Stimulated activated CD8-positive, alpha-beta memory T cell treated with anti-CD3 and anti-CD28 coated beads, Interleukin-2, amount 100 ng/mL, for 1 hour (primary cell): ENCODE measurements around the gene MYH11.
A peak's percentile ranks its signal among the peaks of the same experiment; 100 is the strongest.

Experiments used
- DNase-seq, 2 donors: peaks; one replicate each; pipeline ENCODE4 v3.0.0-alpha.2; 2020; ENCODE audit warnings: low read depth in 2 of 2

The MYH11 gene

DNA sequence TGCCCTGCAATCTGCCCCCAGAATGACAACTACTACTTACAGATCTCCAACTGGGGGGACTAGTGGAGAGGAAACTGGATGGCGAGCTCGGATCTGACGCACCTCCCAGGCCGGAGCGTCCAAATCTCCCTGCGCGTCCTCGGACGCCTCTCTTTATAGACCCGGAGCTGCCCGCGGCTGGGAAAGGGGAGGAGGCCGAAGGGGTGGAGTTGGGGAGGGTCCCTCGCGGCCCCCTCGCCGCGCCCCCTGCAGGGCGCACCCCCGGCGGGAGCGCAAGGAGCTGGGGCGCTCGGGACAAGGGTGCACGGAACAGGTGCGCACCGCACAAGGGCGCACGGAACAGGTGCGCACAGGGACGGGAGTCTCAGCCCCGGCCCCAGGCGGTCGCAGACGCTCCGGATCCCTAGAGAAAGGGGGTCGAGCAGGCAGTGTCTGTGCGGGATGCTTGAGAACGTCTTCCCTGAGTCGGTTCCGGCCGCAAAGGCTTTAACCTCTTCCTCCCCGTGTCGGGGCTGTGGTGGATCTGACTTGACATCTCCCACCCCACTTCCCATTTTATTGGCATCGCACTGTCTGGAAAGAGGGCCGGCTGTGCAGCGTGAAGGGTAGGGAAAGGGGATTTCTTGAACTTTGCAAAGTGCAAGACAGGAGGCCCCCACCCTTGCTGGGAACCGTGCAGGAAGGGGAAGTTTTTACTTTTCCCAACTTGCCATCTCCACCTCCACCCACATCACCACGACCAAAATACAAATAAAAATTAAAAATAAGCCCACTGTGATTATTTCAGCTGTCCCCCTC is at the start of gene MYH11:
MYH11 (minus strand) TSS at position 128 of the 798 bp plus-strand sequence. CDS start 18,776 bp downstream, outside the sequence.
- no peak for DNase-seq

DNA sequence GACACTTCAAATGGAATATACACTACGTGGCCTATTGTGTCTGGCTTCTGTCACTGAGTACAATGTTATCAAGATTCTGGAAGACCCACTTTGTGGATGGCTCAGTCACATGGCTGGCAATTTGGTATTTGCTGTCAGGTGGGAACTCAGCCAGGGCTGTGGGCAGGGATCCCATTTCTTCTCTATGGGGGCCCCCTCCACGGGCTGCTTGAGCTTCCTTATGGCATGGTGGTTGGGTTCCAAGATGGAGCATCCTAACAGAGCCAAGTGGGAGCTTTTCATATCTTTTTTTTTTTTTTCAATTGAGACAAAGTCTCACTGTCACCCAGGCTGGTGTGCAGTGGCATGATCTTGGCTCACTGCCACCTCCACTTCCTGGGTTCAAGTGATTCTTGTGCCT is 49.6 kb upstream of the MYH11 start:
- no peak for DNase-seq

DNA sequence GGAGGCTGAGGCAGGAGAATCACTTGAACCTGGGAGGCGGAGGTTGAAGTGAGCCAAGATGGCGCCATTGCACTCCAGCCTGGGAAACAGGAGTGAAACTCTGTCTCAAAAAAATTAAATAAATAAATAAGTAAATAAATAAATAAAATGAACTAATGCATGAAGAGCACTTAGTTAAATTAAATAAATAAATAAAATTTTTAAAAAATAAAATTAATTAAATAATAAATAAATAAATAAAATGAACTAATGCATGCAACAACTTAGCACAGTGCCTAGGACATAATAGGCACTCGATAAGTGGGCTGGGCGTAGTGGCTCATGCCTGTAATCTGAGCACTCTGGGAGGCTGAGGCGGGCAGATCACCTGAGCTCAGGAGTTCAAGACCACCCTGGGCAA is 47.1 kb upstream of the MYH11 start:
- no peak for DNase-seq

DNA sequence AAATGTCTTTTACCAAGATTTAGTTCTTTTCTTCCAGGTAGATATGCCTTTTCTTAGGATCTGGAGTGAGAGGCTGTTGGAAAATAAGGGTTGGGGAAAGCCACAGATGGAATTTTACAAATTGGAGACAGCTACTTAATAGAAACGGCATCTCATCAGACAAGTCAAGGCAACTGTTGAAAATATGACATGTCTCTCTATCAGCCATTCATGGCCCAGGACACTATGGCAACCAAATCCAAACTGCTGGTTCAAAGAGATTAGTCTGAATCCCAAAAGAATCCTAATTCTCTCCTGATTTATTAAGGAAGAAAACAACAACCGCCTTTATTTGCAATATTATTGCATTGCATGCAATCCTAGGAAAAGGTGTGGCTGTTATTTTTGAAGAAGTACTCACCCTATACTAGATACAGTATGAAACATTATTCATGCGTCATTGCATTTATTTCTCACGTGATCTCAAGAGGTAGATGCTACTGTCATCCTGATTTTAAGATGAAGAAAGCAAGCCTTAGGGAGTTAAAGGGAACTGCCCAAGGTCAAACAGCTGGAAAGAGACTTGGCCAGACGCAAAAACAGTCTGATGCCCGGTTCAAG is 44.2 kb upstream of the MYH11 start:
- no peak for DNase-seq

DNA sequence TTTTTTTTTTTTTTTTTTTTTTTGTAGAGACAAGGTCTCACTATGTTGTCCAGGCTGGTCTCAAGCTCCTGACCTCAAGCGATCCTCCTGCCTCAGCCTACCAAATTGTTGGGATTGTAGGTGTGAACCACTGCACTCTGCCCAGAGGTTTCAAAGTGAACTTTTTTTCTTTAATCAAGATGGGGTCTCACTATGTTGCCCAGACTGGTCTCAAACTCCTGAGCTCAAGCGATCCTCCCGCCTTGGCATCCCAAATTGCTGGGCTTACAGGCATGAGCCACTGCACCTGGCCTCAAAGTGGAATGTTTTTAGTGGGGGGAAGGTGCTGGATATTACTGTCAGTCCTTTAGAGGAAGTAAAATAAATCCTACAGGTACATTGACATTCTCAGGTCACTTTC is 43.5 kb upstream of the MYH11 start:
- no peak for DNase-seq

DNA sequence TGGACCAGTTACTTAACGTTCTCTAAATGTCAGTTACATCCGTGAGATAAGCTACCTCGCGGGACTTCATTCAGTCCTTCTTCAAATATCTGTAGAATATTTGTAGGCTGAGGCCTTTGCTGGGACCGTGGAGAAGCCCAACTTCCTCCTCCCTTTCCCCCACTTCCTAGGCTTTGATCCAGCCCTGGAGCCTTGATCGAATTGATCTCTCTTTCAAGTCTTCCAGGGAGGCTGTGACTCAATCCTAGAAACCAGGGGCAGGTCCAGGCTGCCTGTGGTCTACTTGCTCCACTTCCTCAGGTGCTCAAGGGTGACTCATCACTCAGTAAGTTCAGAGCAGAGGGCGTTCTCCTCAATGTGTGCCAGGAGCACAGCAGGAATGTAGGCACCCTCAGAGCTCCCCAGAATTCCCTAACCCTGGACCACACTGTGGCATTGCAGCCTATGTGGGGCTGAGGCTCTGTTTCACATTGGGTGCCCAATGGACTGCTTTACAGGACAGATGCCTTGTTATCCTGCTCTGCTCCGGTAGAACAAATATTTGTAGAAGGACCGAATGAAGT is 42.8 kb upstream of the MYH11 start:
- no peak for DNase-seq

DNA sequence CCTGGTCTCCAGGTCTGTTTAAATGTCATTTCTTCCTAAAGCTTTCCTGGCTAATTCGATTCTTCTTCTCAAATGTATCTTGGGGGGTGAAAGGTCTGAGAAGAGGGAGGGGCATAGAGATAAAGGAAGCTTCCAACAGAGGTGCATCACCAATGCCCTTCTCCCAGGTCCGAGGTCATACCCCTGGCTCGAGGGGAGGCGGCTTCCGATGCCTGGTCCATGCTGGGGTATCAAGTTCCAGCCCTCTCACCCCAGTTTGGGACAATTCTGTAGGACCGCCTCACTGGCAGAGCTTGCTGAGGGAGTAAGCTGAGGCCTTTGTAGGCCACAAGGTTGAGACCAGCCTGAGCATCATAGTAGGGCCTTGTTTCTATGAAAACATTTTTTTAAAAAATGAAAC is 41.8 kb upstream of the MYH11 start:
- no peak for DNase-seq

DNA sequence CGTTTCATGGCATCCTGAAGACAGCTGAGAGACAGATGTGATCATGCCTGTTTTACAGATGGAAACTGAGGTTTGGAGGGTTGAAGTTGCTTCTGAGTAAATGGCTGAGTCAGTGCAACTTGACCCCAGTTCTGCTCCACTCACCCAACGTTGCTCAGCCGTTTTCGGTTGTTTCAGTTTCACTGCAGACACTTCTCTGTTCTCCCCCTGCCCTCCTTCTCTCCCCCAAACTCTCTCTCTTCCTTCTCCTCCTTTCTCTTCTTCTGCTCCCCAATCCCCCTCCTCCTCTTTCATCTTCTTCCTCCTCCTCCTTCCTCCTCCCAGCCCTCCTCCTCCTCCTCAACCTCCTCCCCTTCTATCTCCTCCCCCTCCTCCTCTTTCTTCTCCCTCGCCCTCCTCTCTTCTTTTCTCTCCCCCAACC is 41.0 kb upstream of the MYH11 start:
- no peak for DNase-seq

DNA sequence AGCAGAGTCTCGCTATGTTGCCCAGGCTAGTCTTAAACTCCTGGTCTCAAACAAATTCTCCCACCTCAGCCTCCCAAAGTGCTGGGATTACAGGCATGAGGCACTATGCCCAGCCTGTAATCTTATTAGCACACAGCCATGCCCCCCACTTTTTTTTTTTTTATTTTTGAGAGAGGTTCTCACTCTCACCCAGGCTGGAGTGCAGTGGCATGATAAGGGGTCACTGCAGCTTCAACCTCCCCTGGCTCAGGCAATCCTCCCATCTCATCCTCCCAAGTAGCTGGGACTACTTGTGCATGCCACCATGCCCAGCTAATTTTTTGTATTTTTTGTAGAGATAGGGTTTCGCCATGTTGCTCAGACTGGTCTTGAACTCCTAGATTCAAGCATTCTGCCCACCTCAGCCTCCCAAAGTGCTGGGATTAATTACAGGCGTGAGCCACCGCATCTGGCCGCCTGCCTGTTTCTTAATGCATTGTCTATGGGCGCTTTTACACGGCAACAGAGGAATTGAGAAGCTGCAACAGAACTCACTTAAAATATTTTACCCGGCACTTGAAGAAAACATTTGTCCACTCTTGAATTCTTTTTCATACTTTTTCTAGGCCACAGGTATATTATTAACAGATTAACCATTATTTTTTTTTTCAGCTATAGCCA is 40.4 kb upstream of the MYH11 start:
- DNase-seq = no peak

DNA sequence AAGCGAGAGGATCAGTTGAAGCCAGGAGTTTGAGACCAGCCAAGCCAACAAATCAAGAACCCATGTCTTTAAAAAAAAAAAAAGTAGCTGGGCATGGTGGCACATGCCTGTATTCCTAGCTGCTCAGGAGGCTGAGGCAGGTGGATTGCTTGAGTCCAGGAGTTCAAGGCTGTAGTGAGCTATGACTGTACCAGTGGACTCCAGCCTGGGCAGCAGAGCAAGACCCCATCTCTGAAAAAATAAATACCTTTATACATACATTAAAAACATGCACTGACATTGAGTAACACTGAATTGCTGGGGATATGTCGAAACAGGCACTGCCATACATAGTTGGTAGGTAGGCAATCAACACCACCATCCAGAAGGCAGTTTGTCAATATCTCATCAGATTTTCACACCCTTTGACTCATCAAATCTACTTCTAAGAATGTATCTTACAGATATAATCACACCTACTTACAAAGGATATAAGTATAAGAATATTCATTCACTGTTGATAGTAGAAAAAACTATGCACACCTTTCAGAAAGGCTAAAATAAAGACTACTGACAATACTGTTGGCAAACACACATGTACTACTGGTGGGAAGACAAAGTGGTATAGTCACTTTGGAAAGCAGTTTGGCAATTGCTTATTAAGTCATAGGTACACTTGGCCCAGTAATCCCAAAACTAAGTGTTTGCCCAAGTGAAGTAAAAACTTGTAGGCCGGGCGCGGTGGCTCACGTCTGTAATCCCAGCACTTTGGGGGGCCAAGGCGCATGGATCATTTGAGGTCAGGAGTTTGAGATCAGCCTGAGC is 37.9 kb upstream of the MYH11 start:
- no peak for DNase-seq

DNA sequence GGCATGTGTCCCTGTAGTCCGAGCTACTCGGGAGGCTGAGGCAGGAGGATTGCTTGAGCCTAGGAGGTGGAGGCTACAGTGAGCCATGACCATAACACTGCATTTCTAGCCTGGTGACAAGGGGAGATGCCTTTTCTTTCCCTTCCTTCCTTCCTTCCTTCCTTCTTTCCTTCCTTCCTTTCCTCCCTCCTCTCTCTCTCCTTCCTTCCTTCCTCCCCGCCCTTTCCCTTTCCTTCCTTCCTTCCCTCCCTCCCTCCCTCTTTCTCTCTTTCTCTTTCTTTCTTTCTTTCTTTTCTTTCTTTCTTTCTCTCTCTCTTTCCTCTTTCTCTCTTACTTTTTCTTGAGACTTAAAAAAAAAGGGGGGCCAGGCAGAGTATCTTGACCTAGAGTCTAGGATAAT is 34.7 kb upstream of the MYH11 start:
- no peak for DNase-seq

DNA sequence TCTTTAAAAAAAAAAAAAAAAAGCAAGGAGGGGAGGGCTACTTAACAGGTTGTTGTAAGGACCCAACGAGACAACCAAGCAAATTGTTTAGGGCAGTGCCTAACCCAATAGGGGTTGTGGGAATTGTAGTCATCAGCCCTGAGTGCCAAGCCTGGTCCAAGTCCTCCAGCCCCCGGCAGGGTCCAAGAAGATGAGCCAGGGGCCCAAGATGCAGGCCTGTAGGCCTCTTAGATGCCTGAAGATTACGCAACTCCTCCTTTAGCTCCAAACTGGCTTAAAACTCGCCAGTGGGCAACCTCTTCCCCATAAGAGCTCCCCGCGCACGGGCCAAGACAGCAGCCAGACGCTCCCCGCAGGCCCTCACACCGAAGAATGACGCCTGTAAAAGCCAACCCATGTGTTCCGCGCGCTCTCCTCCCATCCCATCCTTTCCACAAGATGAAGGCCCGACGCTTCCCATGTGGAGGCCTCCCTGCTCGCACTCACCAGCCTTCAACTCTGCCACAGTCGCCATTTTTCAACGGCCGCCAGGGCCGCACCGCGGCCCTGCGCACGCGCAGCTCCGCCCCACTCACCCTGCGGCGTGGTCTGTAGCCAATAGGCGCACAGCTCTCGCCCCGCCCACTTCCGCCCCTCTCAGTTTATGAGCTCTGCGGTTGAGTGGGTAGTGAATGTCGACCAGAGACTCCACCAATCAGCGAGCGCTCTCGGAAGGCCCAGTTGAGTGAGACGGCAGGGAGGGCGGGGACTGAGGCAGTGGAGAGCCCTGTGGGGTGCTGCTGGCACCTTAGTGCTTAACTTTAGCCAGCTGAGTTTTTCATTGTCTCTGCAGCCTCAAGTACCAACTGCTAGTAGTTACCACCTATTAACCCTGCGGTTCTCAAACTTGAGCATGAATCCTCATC is 31.5 kb upstream of the MYH11 start, which contains the start of gene CEP20:
CEP20 (minus strand) TSS at position 532 of the 905 bp plus-strand sequence; CDS start at position 514, 18 bp downstream.
- DNase-seq = peak; percentile 99 to 100

DNA sequence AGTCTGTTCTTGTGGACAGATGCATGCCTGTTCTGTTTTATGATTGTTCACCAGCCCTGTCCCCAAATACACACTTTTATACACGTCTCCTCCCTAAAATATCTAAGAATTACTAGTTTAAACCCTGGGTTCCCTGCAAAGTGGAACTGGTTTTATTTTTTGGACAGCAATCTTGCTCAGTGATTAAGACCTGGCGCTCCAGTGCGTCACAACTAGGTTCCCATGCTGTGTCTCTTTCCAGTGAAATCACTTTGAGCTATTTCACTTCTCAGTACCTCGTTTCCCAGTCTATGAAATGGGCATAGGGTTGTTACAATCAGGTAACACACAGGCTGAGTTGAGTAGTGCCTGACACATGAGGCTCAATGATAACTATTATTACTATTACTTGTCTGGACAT is 30.5 kb upstream of the MYH11 start:
- no peak for DNase-seq

DNA sequence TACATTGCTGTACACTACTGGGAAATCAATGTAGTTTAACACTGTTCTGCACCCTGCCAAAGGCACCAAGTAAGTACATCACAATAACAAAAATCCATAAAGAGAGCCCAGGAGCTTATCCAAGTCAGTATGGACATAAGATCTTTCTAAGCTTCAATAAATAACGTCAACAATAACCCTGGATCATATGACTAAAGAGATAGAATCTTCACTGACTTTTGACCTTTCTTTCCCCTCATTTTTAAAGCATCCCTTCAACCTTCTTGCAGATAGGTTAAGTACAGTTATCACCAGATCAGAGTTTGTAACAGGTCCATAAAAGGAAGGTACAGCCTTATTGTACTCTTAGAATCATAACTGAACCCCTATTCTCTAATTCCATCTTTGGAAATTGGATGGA is 29.2 kb upstream of the MYH11 start:
- DNase-seq = no peak

DNA sequence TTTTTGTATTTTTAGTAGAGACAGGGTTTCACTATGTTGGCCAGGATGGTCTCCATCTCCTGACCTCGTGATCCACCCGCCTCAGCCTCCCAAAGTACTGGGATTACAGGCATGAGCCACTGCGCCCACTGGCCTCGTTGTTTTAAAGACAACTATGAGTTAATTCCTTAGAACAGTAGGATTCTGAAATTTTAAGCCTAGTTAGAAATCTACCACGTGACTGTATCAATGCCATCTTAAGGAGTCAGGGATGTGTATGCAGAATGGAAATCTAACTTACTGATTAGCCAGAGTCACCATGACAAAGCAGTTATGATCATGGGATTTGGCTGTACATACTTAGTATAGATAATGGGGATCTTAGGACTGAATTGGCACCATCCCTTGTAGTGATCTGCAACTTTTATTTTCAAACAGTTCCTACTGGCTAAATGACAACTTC is 28.8 kb upstream of the MYH11 start:
- no peak for DNase-seq

DNA sequence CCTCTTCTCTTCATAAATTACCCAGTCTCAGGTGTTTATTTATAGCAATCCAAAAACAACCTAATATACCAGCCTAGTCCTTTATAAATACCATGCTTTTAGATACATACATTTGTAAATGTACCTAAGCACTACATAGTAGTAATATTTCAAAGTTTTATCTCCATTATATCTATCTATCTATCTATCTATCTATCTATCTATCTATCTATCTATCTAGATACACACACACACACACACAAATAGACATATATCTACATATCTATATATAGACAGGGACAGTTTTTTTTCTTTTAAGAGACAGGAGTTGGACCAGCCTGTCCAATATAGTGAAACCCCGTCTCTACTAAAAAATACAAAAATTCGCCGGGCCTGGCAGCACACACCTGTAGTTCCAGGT is 25.7 kb upstream of the MYH11 start:
- DNase-seq = no peak

DNA sequence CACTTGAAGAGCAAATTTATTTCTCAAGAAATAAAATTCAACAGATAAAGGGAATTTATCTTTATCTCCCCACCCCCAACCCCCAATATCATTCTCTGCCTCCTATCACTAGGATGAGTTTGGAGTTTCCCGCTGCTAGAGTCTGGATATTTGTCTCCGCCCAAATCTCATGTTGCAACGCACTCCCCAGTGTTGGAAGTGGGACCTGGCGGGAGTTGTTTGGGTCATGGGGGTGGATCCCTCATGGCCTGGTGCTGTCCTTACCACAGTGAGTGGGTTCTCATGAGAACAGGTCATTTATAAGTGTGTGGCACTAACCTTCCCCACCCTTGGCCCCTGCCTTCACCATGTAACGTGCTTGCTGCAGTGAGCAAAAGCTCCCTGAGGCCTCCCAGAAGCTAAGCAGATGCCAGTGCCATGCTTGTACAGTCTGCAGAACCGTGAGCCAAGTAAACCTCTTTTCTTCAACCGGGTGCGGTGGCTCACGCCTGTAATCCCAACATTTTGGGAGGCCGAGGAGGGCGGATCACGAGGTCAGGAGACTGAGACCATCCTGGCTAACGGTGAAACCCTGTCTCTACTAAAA is 25.1 kb upstream of the MYH11 start:
- DNase-seq = no peak

DNA sequence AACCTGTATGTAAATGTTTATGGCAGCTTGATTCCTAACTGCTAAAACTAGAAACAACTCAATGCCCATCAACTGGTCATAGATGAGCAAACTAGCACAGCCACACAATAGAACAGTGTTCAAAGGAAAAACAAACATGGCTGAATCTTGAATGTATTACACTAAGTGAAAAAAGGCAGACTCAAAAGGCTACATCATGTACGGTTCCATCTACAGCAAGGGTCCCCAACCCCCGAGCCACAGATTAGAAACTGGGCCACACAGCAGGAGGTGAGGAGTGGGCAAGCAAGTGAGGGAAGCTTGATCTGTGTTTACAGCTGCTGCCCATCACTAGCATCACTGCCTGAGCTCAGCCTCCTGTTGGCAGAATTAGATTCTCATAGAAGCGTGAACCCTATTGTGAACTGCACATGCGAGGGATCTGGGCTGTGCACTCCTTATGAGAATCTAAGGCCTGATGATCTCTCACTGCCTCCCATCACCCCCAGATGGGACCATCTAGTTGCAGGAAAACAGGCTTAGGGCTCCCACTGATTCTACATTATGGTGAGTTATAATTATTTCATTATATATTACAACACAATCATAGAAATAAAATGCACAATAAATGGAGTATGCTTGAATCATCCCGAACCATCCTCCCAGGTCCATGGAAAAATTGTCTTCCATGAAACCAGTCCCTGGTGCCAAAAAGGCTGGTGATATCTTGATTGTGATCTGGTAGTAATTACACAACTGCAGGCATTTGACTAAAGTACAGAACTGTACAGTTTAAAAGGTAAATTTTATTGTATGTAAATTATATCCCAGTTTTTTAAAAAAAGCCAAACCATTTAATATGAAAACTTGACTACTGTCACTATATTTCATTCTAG is 23.8 kb upstream of the MYH11 start:
- no peak for DNase-seq

DNA sequence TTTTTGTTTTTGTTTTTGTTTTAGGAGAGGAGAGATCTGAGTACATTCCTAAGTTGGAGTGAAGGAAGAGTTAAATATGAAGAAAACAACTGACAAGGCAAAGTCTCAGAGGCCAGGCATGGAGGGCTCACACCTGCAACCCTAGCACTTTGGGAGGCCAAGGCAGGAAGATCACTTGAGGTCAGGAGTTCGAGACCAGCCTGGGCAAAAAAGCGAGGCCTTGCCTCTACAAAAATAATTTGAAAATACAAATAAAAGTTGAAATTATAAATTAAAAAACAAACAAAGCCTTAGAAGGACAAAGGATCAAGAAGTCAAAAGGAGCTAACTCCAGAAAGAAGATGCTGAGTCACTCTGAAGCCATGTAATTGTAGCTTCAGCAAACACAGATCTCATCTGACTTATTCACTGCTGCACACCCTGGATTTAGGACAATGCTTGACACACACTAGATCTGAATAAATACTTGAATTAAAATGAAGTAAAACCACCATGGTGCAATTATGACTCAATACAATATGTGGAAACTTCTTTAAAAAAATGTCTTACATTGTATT is 22.5 kb upstream of the MYH11 start:
- no peak for DNase-seq
